Measurements from ENCODE around the gene HIVEP1. TPM values are rescaled to one million over a fixed set of nuclear protein-coding genes. Genes with fewer than 3 reads are reported as not detected.

HIVEP1 gene
- total RNA-seq, 1 donor from 2014 or later, result 48.9 TPM

DNA sequence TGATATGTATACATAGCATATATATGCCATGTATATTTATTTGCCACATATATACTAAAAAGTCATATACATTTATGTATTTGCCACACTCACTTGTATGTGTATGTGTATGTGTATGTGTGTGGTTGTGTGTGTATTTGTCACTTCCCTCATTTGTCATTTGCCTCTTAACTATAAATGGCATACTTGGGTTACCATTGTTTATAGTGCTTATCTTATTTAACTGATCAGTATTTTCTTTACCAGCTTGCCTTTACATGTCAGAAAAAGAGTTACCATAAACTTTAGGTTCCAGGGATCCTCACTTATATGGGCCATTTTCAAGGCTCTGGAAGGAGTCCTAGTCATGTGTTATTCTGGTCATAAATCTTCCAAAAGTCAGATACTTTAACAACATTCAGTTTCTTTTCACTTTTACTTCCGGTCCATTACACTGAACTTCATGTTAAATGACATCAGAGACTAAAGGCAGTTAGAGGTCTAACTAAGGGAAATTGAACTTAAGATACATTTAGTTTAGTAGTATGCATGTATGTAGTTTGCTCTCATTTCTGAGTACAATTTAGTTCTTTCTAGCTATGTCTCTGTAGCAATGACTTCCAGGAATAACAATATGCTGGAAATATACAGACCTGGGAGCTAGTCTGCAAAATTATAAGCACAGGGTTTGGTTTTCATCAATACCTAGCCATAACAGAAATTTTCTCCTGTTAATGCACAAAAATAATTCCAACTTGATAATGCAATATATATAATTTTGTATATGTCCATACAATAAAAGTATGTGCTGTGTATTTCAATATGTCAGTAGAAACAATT, 33.7 kb upstream of the HIVEP1 start:
- H3K27me3 Mint-ChIP-seq (ENCODE audit: low read depth, unreplicated experiment), result no peaks in the 10 kb centered on the region
- TF ChIP-seq, protein P1, sequence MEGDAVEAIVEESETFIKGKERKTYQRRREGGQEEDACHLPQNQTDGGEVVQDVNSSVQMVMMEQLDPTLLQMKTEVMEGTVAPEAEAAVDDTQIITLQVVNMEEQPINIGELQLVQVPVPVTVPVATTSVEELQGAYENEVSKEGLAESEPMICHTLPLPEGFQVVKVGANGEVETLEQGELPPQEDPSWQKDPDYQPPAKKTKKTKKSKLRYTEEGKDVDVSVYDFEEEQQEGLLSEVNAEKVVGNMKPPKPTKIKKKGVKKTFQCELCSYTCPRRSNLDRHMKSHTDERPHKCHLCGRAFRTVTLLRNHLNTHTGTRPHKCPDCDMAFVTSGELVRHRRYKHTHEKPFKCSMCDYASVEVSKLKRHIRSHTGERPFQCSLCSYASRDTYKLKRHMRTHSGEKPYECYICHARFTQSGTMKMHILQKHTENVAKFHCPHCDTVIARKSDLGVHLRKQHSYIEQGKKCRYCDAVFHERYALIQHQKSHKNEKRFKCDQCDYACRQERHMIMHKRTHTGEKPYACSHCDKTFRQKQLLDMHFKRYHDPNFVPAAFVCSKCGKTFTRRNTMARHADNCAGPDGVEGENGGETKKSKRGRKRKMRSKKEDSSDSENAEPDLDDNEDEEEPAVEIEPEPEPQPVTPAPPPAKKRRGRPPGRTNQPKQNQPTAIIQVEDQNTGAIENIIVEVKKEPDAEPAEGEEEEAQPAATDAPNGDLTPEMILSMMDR (IDR thresholded peaks at IDR 0.05; ENCODE audit: insufficient read depth, low read depth, low read length), result no peak
- TF ChIP-seq EZH2 (IDR thresholded peaks at IDR 0.05; ENCODE audit: insufficient read depth, low read length), result no peak
- no peak for FAIRE-seq

DNA sequence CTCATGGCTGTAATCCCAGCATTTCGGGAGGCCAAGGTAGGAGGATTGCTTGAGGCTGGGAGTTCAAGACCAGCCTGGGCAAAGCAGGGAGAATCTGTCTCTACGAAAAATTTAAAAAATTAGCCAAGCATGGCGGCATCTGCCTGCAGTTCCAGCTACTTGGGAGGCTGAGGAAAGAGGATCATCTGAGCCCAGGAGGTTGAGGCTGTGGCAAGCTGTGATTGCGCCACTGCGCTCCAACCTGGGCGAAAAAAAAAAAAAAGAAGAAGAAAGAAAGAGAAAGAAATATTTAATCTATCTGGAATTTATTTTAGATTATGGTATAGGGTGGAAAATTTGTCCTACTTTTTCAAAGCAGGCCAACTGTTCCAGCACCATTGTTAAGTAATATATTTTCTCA, 32.2 kb upstream of the HIVEP1 start:
- H3K9me3 Mint-ChIP-seq (ENCODE audit: unreplicated experiment), result no peaks in the 10 kb centered on the region
- Histone ChIP-seq H3K4me1 (ENCODE audit: insufficient read depth, low read length) (peaks cover under 1% of the 10 kb centered on the region), H3K4me3 (ENCODE audit: insufficient read depth, low read depth, low read length) (no peak overlapping the region), H3K27ac (ENCODE audit: low read depth, low read length) (no peak overlapping the region), H3K79me2 (ENCODE audit: insufficient read depth, low read length) (no peaks in the 10 kb centered on the region), H3K27me3 (ENCODE audit: insufficient read depth, low read length) (no peaks in the 10 kb centered on the region), H3K4me2 (ENCODE audit: low read length) (no peak overlapping the region), H3K36me3 (ENCODE audit: insufficient read depth, low read length) (no peaks in the 10 kb centered on the region), H4K20me1 (ENCODE audit: insufficient read depth, low read length) (no peaks in the 10 kb centered on the region), H3K9ac (ENCODE audit: low read length) (no peak overlapping the region), H3K9me3 (ENCODE audit: insufficient read depth, low read depth, low read length) (no peaks in the 10 kb centered on the region), H2AFZ (ENCODE audit: low read depth, low read length) (no peak overlapping the region)
- H3K4me3 Mint-ChIP-seq (ENCODE audit: unreplicated experiment), result no peak overlapping the region
- FAIRE-seq, result no peak
- DNase-seq (ENCODE audit: low read depth), result no peak
- no peaks in the 10 kb centered on the region for H3K27me3 Mint-ChIP-seq (ENCODE audit: low read depth, unreplicated experiment)
- H3K27ac Mint-ChIP-seq (ENCODE audit: unreplicated experiment), result no peak overlapping the region
- TF ChIP-seq, protein P1 (IDR thresholded peaks at IDR 0.05; ENCODE audit: insufficient read depth, low read depth, low read length), result no peak
- TF ChIP-seq EZH2 (IDR thresholded peaks at IDR 0.05; ENCODE audit: insufficient read depth, low read length), result no peak
- H3K4me1 Mint-ChIP-seq (ENCODE audit: low read depth, unreplicated experiment), result no peaks in the 10 kb centered on the region
- no peaks in the 10 kb centered on the region for H3K36me3 Mint-ChIP-seq (ENCODE audit: low read depth, unreplicated experiment)

More for the DNA sequence above, 33.7 kb upstream of the HIVEP1 start:
- Histone ChIP-seq H3K4me2 (ENCODE audit: low read length) (no peak overlapping the region), H3K27ac (ENCODE audit: low read depth, low read length) (no peak overlapping the region), H3K9me3 (ENCODE audit: insufficient read depth, low read depth, low read length) (no peaks in the 10 kb centered on the region), H3K79me2 (ENCODE audit: insufficient read depth, low read length) (no peaks in the 10 kb centered on the region), H2AFZ (ENCODE audit: low read depth, low read length) (no peak overlapping the region), H3K4me3 (ENCODE audit: insufficient read depth, low read depth, low read length) (no peak overlapping the region), H3K9ac (ENCODE audit: low read length) (no peak overlapping the region), H4K20me1 (ENCODE audit: insufficient read depth, low read length) (no peaks in the 10 kb centered on the region), H3K36me3 (ENCODE audit: insufficient read depth, low read length) (no peaks in the 10 kb centered on the region), H3K4me1 (ENCODE audit: insufficient read depth, low read length) (peaks cover 14% of the 10 kb centered on the region), H3K27me3 (ENCODE audit: insufficient read depth, low read length) (no peaks in the 10 kb centered on the region)
- no peak overlapping the region for H3K27ac Mint-ChIP-seq (ENCODE audit: unreplicated experiment)
- H3K4me3 Mint-ChIP-seq (ENCODE audit: unreplicated experiment), result no peak overlapping the region
- H3K4me1 Mint-ChIP-seq (ENCODE audit: low read depth, unreplicated experiment), result peaks cover 13% of the 10 kb centered on the region
- peak; percentile 43 for DNase-seq (ENCODE audit: low read depth)
- H3K36me3 Mint-ChIP-seq (ENCODE audit: low read depth, unreplicated experiment), result no peaks in the 10 kb centered on the region
- H3K9me3 Mint-ChIP-seq (ENCODE audit: unreplicated experiment), result no peaks in the 10 kb centered on the region

DNA sequence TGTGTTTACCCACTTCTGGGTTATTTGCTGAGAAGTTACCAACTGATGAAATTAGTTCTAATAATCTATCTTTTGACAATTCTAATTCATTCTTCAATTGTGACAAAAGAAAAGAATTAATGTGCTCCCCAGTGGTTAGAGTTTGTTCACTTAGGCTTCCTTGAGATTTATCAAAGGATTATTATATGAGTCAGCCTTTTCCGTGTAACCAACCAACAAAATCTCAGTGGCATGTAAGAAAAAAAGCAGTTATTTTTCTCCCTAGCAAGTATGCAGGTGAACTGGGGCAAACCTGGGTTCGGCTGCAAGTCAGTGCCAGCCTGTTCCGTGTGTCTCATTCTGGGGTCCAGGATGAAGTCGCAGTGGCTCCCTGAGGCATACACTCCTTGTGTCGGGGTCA, 28.8 kb upstream of the HIVEP1 start:
- Mint-ChIP-seq H3K27me3 (ENCODE audit: low read depth, unreplicated experiment) (no peaks in the 10 kb centered on the region), H3K9me3 (ENCODE audit: unreplicated experiment) (no peaks in the 10 kb centered on the region), H3K4me3 (ENCODE audit: unreplicated experiment) (no peak overlapping the region), H3K36me3 (ENCODE audit: low read depth, unreplicated experiment) (no peaks in the 10 kb centered on the region), H3K27ac (ENCODE audit: unreplicated experiment) (no peak overlapping the region), H3K4me1 (ENCODE audit: low read depth, unreplicated experiment) (peaks cover 3% of the 10 kb centered on the region)
- Histone ChIP-seq H3K27ac (ENCODE audit: low read depth, low read length) (no peak overlapping the region), H3K27me3 (ENCODE audit: insufficient read depth, low read length) (no peaks in the 10 kb centered on the region), H2AFZ (ENCODE audit: low read depth, low read length) (peak overlapping the region; percentile 50), H3K9ac (ENCODE audit: low read length) (no peak overlapping the region), H3K79me2 (ENCODE audit: insufficient read depth, low read length) (no peaks in the 10 kb centered on the region), H3K36me3 (ENCODE audit: insufficient read depth, low read length) (no peaks in the 10 kb centered on the region), H3K4me3 (ENCODE audit: insufficient read depth, low read depth, low read length) (no peak overlapping the region), H3K4me2 (ENCODE audit: low read length) (no peak overlapping the region), H4K20me1 (ENCODE audit: insufficient read depth, low read length) (no peaks in the 10 kb centered on the region), H3K4me1 (ENCODE audit: insufficient read depth, low read length) (no peaks in the 10 kb centered on the region), H3K9me3 (ENCODE audit: insufficient read depth, low read depth, low read length) (no peaks in the 10 kb centered on the region)
- DNase-seq (ENCODE audit: low read depth), result no peak
- TF ChIP-seq, protein P1 (IDR thresholded peaks at IDR 0.05; ENCODE audit: insufficient read depth, low read depth, low read length), result no peak
- TF ChIP-seq EZH2 (IDR thresholded peaks at IDR 0.05; ENCODE audit: insufficient read depth, low read length), result no peak
- peak; percentile 9 for FAIRE-seq
